ENCODE data around the gene LGALS16.
"Not testable (repeated sequence)": the region's sequence is repeated elsewhere in the genome, so short reads cannot be mapped to it uniquely, and the experiment has no call there.

DNA sequence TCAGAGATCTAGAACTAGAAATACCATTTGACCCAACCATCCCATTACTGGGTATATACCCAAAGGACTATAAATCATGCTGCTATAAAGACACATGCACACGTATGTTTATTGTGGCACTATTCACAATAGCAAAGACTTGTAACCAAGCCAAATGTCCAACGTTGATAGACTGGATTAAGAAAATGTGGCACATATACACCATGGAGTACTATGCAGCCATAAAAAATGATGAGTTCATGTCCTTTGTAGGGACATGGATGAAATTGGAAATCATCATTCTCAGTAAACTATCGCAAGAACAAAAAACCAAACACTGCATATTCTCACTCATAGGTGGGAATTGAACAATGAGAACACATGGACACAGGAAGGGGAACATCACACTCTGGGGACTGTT lies 14.1 kb downstream of the LGALS16 start:
- TF ChIP-seq CTCF, POLR2A, POLR2AphosphoS5, EP300 (IDR thresholded peaks at IDR 0.05): not testable (repeated sequence)

Data from suprapubic skin (tissue), 4 donors.